Osteoblast (primary cell): ENCODE data around the gene CFAP100. TPM values are rescaled to one million over a fixed set of nuclear protein-coding genes. Genes with fewer than 3 reads are reported as not detected.
A peak's percentile ranks its signal among the peaks of the same experiment; 100 is the strongest.

Experiments used
- DNase-seq: peaks from one replicate; pipeline ENCODE4 v3.0.0; 2011; ENCODE audit warnings: low spot score, mixed read lengths; ENCODE audit not compliant: insufficient read length; ENCODE audit errors: missing footprints
- H2AFZ ChIP-seq: 2 replicates; pipeline ENCODE4 v1.6.0; 2011; ENCODE audit warnings: mild to moderate bottlenecking, low read length
- H3K27ac ChIP-seq: 2 replicates; pipeline ENCODE4 v1.5.1; 2011; ENCODE audit warnings: mild to moderate bottlenecking, low read depth, low read length, moderate library complexity
- H3K27me3 ChIP-seq: 2 replicates; pipeline ENCODE4 v1.6.0; 2012; ENCODE audit warnings: mild to moderate bottlenecking, control low read depth, inconsistent platforms, low read length, moderate library complexity; ENCODE audit not compliant: insufficient read depth
- H3K36me3 ChIP-seq: 2 replicates; pipeline ENCODE4 v1.5.1; 2011; ENCODE audit warnings: mild to moderate bottlenecking, low read length, control low read depth, moderate library complexity; ENCODE audit not compliant: insufficient read depth
- H3K4me1 ChIP-seq: 2 replicates; pipeline ENCODE4 v1.5.1; 2011; ENCODE audit warnings: mild to moderate bottlenecking, low read length, control low read depth, moderate library complexity; ENCODE audit not compliant: insufficient read depth
- H3K4me2 ChIP-seq: 2 replicates; pipeline ENCODE4 v1.6.0; 2011; ENCODE audit warnings: mild to moderate bottlenecking, low read length; ENCODE audit not compliant: insufficient read depth
- H3K4me3 ChIP-seq: fragments of 200-600 bp; sonication (generic); 3 replicates; pipeline ENCODE4 v1.5.1; 2012; ENCODE audit warnings: mild to moderate bottlenecking, low read length, inconsistent platforms; ENCODE audit not compliant: insufficient read depth
- H3K79me2 ChIP-seq: 2 replicates; pipeline ENCODE4 v1.6.0; 2012; ENCODE audit warnings: mild to moderate bottlenecking, low read length, control low read depth, inconsistent platforms; ENCODE audit not compliant: insufficient read depth
- H3K9me3 ChIP-seq: 2 replicates; pipeline ENCODE4 v1.5.1; 2011; ENCODE audit warnings: low read depth, low read length, control low read depth
- H4K20me1 ChIP-seq: 2 replicates; pipeline ENCODE4 v1.6.0; 2012; ENCODE audit warnings: mild to moderate bottlenecking, low read length, control low read depth; ENCODE audit not compliant: insufficient read depth
- CTCF ChIP-seq: IDR thresholded peaks from 2 replicates; pipeline ENCODE4 v1.5.1; 2011; ENCODE audit warnings: mild to moderate bottlenecking, low read depth, low read length, moderate library complexity; ENCODE audit errors: extremely low read depth
- total RNA-seq: library from RNA; depleted of rRNA; stranded (reverse); fragments of >200 nt; gene quantifications from 2 replicates; pipeline ENCODE4 v1.2.3, GENCODE V29; 2012

The CFAP100 gene
- total RNA-seq, 1 donor: not detected

GRCh38 chr3:126422571-126423091 lies 27.9 kb downstream of the CFAP100 start:
- Histone ChIP-seq H3K4me2 (no peak overlapping the region), H3K9me3 (no peaks in the 10 kb centered on the region), H3K27ac (no peak overlapping the region), H3K4me3 (no peak overlapping the region), H3K4me1 (no peaks in the 10 kb centered on the region), H2AFZ (no peak overlapping the region), H3K27me3 (peaks cover 11% of the 10 kb centered on the region), H4K20me1 (no peaks in the 10 kb centered on the region), H3K79me2 (no peaks in the 10 kb centered on the region), H3K36me3 (no peaks in the 10 kb centered on the region)
- TF ChIP-seq CTCF: no peak
- peak; percentile 73 for DNase-seq

- Histone ChIP-seq H3K79me2 (no peaks in the 10 kb centered on the region), H3K9me3 (no peaks in the 10 kb centered on the region), H2AFZ (no peak overlapping the region), H3K27ac (no peak overlapping the region), H3K27me3 (peaks cover 5% of the 10 kb centered on the region), H3K36me3 (no peaks in the 10 kb centered on the region), H3K4me2 (no peak overlapping the region), H3K4me1 (no peaks in the 10 kb centered on the region), H4K20me1 (no peaks in the 10 kb centered on the region), H3K4me3 (no peak overlapping the region)
- peak; percentile 81 for DNase-seq
- TF ChIP-seq CTCF: no peak
Measured at GRCh38 chr3:126423191-126424038, 28.7 kb downstream of the CFAP100 start.

- DNase-seq: peak; percentile 61
- peaks cover 4% of the 10 kb centered on the region for H3K27me3 ChIP-seq
- no peak for TF ChIP-seq CTCF
- no peaks in the 10 kb centered on the region for H3K79me2 ChIP-seq
- H3K36me3 ChIP-seq: no peaks in the 10 kb centered on the region
- H2AFZ ChIP-seq: no peak overlapping the region
- no peaks in the 10 kb centered on the region for H4K20me1 ChIP-seq
- H3K4me1 ChIP-seq: no peaks in the 10 kb centered on the region
- H3K4me3 ChIP-seq: no peak overlapping the region
- H3K9me3 ChIP-seq: no peaks in the 10 kb centered on the region
- H3K4me2 ChIP-seq: no peak overlapping the region
- H3K27ac ChIP-seq: no peak overlapping the region
Measured at GRCh38 chr3:126424039-126424717, 29.5 kb downstream of the CFAP100 start.

GRCh38 chr3:126424751-126425150 lies 30.0 kb downstream of the CFAP100 start:
- no peak for TF ChIP-seq CTCF
- Histone ChIP-seq H2AFZ (no peak overlapping the region), H3K36me3 (no peaks in the 10 kb centered on the region), H3K4me2 (no peak overlapping the region), H3K4me3 (no peak overlapping the region), H3K79me2 (no peaks in the 10 kb centered on the region), H3K27ac (no peak overlapping the region), H3K4me1 (no peaks in the 10 kb centered on the region), H3K27me3 (no peaks in the 10 kb centered on the region), H4K20me1 (no peaks in the 10 kb centered on the region), H3K9me3 (no peaks in the 10 kb centered on the region)
- DNase-seq: no peak
